Astrocyte (in vitro differentiated cells and primary cell): ENCODE data around the gene GREB1L. TPM values are rescaled to one million over a fixed set of nuclear protein-coding genes. Genes with fewer than 3 reads are reported as not detected.
A peak's percentile ranks its signal among the peaks of the same experiment; 100 is the strongest.

Experiments used
- DNase-seq: peaks from one replicate; pipeline ENCODE4 v3.0.0-alpha.2; 2010; ENCODE audit warnings: low read depth
- FAIRE-seq: peaks from 2 replicates; lab custom pipeline; 2011; peaks lifted over from hg19 to GRCh38; lab: Jason Lieb, UNC
- H2AFZ ChIP-seq: 2 replicates; pipeline ENCODE4 v1.6.0; 2012; ENCODE audit warnings: low read depth, low read length, inconsistent platforms
- H3K27ac ChIP-seq: 2 replicates; pipeline ENCODE4 v1.5.1; 2011; ENCODE audit warnings: low read depth, low read length, inconsistent platforms
- H3K27me3 ChIP-seq: 2 replicates; pipeline ENCODE4 v1.6.0; 2011; ENCODE audit warnings: low read length, inconsistent platforms; ENCODE audit not compliant: insufficient read depth
- H3K36me3 ChIP-seq: 2 replicates; pipeline ENCODE4 v1.5.1; 2011; ENCODE audit warnings: low read length, inconsistent platforms; ENCODE audit not compliant: insufficient read depth
- H3K4me1 ChIP-seq: 2 replicates; pipeline ENCODE4 v1.5.1; 2011; ENCODE audit warnings: low read length, inconsistent platforms; ENCODE audit not compliant: insufficient read depth
- H3K4me2 ChIP-seq: 2 replicates; pipeline ENCODE4 v1.6.0; 2012; ENCODE audit warnings: low read length, inconsistent platforms
- H3K4me3 ChIP-seq: 2 replicates; pipeline ENCODE4 v1.5.1; 2011; ENCODE audit warnings: low read depth, mild to moderate bottlenecking, low read length, inconsistent platforms; ENCODE audit not compliant: insufficient read depth
- H3K79me2 ChIP-seq: 2 replicates; pipeline ENCODE4 v1.6.0; 2012; ENCODE audit warnings: mild to moderate bottlenecking, low read length, inconsistent platforms; ENCODE audit not compliant: insufficient read depth
- H3K9ac ChIP-seq: 2 replicates; pipeline ENCODE4 v1.6.0; 2012; ENCODE audit warnings: mild to moderate bottlenecking, low read length, inconsistent platforms
- H3K9me3 ChIP-seq: 2 replicates; pipeline ENCODE4 v1.5.1; 2012; ENCODE audit warnings: low read depth, mild to moderate bottlenecking, low read length, inconsistent platforms; ENCODE audit not compliant: insufficient read depth
- H4K20me1 ChIP-seq: 2 replicates; pipeline ENCODE4 v1.6.0; 2012; ENCODE audit warnings: low read length, inconsistent platforms; ENCODE audit not compliant: insufficient read depth
- H3K27ac Mint-ChIP-seq: one replicate; pipeline ENCODE4 v1.8.0; 2021; ENCODE audit warnings: mild to moderate bottlenecking, mixed read lengths; ENCODE audit not compliant: unreplicated experiment
- H3K27me3 Mint-ChIP-seq: one replicate; pipeline ENCODE4 v1.8.0; 2021; ENCODE audit warnings: low read depth, mixed read lengths; ENCODE audit not compliant: unreplicated experiment
- H3K36me3 Mint-ChIP-seq: one replicate; pipeline ENCODE4 v1.8.0; 2021; ENCODE audit warnings: low read depth, mixed read lengths; ENCODE audit not compliant: unreplicated experiment
- H3K4me1 Mint-ChIP-seq: one replicate; pipeline ENCODE4 v1.8.0; 2021; ENCODE audit warnings: low read depth, mixed read lengths; ENCODE audit not compliant: unreplicated experiment
- H3K4me3 Mint-ChIP-seq: one replicate; pipeline ENCODE4 v1.8.0; 2021; ENCODE audit warnings: mild to moderate bottlenecking, moderate library complexity, mixed read lengths; ENCODE audit not compliant: unreplicated experiment
- H3K9me3 Mint-ChIP-seq: one replicate; pipeline ENCODE4 v1.8.0; 2021; ENCODE audit warnings: mild to moderate bottlenecking, mixed read lengths; ENCODE audit not compliant: unreplicated experiment
- EZH2 ChIP-seq: IDR thresholded peaks from 2 replicates; pipeline ENCODE4 v1.6.1; 2012; ENCODE audit warnings: mild to moderate bottlenecking, low read length, inconsistent platforms; ENCODE audit not compliant: insufficient read depth
- total RNA-seq: library from RNA; stranded (reverse); gene quantifications from 2 replicates; pipeline ENCODE4 v1.2.1, GENCODE V29; 2021
- TF ChIP-seq, protein P1 (sequence below): IDR thresholded peaks from 2 replicates; pipeline ENCODE4 v1.5.1; 2011; ENCODE audit warnings: low read depth, mild to moderate bottlenecking, inconsistent platforms, low read length, moderate library complexity; ENCODE audit not compliant: insufficient read depth

The GREB1L gene
- total RNA-seq, 1 donor from 2014 or later, result 16.2 TPM

GRCh38 chr18:21362831-21363230 is 120.8 kb downstream of the GREB1L start:
- H3K9me3 Mint-ChIP-seq, result no peaks in the 10 kb centered on the region
- H3K27ac ChIP-seq, result no peak overlapping the region

GRCh38 chr18:21363348-21363747 is 121.3 kb downstream of the GREB1L start:
- Histone ChIP-seq H3K4me3 (no peak overlapping the region), H3K79me2 (no peaks in the 10 kb centered on the region), H4K20me1 (no peaks in the 10 kb centered on the region), H3K36me3 (no peaks in the 10 kb centered on the region), H3K4me1 (no peaks in the 10 kb centered on the region), H3K27ac (no peak overlapping the region), H3K27me3 (no peaks in the 10 kb centered on the region), H2AFZ (no peak overlapping the region), H3K9me3 (no peaks in the 10 kb centered on the region), H3K4me2 (peak overlapping the region; percentile 39), H3K9ac (no peak overlapping the region)
- Mint-ChIP-seq H3K36me3 (no peaks in the 10 kb centered on the region), H3K27ac (no peak overlapping the region), H3K9me3 (no peaks in the 10 kb centered on the region), H3K27me3 (no peaks in the 10 kb centered on the region), H3K4me3 (no peak overlapping the region), H3K4me1 (peaks cover 6% of the 10 kb centered on the region)
- no peak for TF ChIP-seq EZH2
- TF ChIP-seq, protein P1, sequence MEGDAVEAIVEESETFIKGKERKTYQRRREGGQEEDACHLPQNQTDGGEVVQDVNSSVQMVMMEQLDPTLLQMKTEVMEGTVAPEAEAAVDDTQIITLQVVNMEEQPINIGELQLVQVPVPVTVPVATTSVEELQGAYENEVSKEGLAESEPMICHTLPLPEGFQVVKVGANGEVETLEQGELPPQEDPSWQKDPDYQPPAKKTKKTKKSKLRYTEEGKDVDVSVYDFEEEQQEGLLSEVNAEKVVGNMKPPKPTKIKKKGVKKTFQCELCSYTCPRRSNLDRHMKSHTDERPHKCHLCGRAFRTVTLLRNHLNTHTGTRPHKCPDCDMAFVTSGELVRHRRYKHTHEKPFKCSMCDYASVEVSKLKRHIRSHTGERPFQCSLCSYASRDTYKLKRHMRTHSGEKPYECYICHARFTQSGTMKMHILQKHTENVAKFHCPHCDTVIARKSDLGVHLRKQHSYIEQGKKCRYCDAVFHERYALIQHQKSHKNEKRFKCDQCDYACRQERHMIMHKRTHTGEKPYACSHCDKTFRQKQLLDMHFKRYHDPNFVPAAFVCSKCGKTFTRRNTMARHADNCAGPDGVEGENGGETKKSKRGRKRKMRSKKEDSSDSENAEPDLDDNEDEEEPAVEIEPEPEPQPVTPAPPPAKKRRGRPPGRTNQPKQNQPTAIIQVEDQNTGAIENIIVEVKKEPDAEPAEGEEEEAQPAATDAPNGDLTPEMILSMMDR, result no peak
- DNase-seq, result no peak
- FAIRE-seq, result no peak

More at GRCh38 chr18:21362831-21363230, 120.8 kb downstream of the GREB1L start:
- no peak overlapping the region for H3K4me2 ChIP-seq
- H3K4me3 ChIP-seq, result no peak overlapping the region
- TF ChIP-seq, protein P1, result no peak
- no peak for TF ChIP-seq EZH2
- no peak overlapping the region for H3K9ac ChIP-seq
- H3K9me3 ChIP-seq, result no peaks in the 10 kb centered on the region
- no peaks in the 10 kb centered on the region for H3K27me3 Mint-ChIP-seq
- no peaks in the 10 kb centered on the region for H4K20me1 ChIP-seq
- H3K4me3 Mint-ChIP-seq, result no peak overlapping the region
- DNase-seq, result peak; percentile 10
- H3K36me3 ChIP-seq, result no peaks in the 10 kb centered on the region
- H3K36me3 Mint-ChIP-seq, result no peaks in the 10 kb centered on the region
- no peak overlapping the region for H3K27ac Mint-ChIP-seq
- no peaks in the 10 kb centered on the region for H3K4me1 ChIP-seq
- H3K4me1 Mint-ChIP-seq, result peaks cover 6% of the 10 kb centered on the region
- FAIRE-seq, result no peak
- H2AFZ ChIP-seq, result no peak overlapping the region
- no peaks in the 10 kb centered on the region for H3K27me3 ChIP-seq
- no peaks in the 10 kb centered on the region for H3K79me2 ChIP-seq

GRCh38 chr18:21364471-21364870 is 122.4 kb downstream of the GREB1L start:
- H3K36me3 Mint-ChIP-seq, result no peaks in the 10 kb centered on the region
- H3K27ac Mint-ChIP-seq, result no peak overlapping the region

More at GRCh38 chr18:21364471-21364870, 122.4 kb downstream of the GREB1L start:
- Mint-ChIP-seq H3K4me3 (no peak overlapping the region), H3K9me3 (no peaks in the 10 kb centered on the region), H3K4me1 (peaks cover 8% of the 10 kb centered on the region), H3K27me3 (no peaks in the 10 kb centered on the region)
- Histone ChIP-seq H2AFZ (no peak overlapping the region), H3K9me3 (no peaks in the 10 kb centered on the region), H3K79me2 (no peaks in the 10 kb centered on the region), H3K9ac (no peak overlapping the region), H3K27ac (no peak overlapping the region), H3K4me2 (no peak overlapping the region), H3K36me3 (no peaks in the 10 kb centered on the region), H3K4me1 (no peaks in the 10 kb centered on the region), H3K4me3 (no peak overlapping the region), H3K27me3 (no peaks in the 10 kb centered on the region), H4K20me1 (no peaks in the 10 kb centered on the region)
- FAIRE-seq, result no peak
- TF ChIP-seq EZH2, result no peak
- TF ChIP-seq, protein P1, result no peak
- DNase-seq, result no peak
